Colonic mucosa (tissue), 4 donors: ENCODE measurements around the gene ITGB8. TPM values are rescaled to one million over a fixed set of nuclear protein-coding genes. Genes with fewer than 3 reads are reported as not detected.

ENCODE experiments used
- DNase-seq: peaks from one replicate; pipeline ENCODE4 v3.0.0-alpha.2; 2020
- H3K27ac ChIP-seq: fragments of 200-600 bp; one replicate; pipeline ENCODE4 v1.8.0; 2021
- H3K27me3 ChIP-seq: fragments of 200-600 bp; one replicate; pipeline ENCODE4 v1.8.0; 2021
- H3K36me3 ChIP-seq: fragments of 200-600 bp; one replicate; pipeline ENCODE4 v1.8.0; 2021
- H3K4me1 ChIP-seq: fragments of 200-600 bp; one replicate; pipeline ENCODE4 v1.8.0; 2021; ENCODE audit warnings: mild to moderate bottlenecking
- H3K4me3 ChIP-seq: fragments of 200-600 bp; one replicate; pipeline ENCODE4 v1.8.0; 2021
- H3K9ac ChIP-seq, 2 donors: one replicate each; pipeline ENCODE4 v1.7.0; 2013; ENCODE audit warnings: control low read depth in 2 of 2, low read depth in 2 of 2, low read length in 2 of 2
- H3K9me3 ChIP-seq: fragments of 200-600 bp; one replicate; pipeline ENCODE4 v1.8.0; 2021
- CTCF ChIP-seq: fragments of 200-600 bp; IDR thresholded peaks from one replicate; pipeline ENCODE4 v1.8.0; 2022; ENCODE audit warnings: antibody characterized with exemption, mild to moderate bottlenecking
- intact Hi-C: fragments of 100-400 bp; cut with DNase I; formaldehyde crosslinking; loops from one replicate; pipeline ENCODE4 v1.14.1; 2022
- total RNA-seq, 2 donors: library from RNA; stranded (reverse); fragmentation: NEBNext Ultra II Directional in 1 of 2; extraction: Animal tissue kit (Norgen Biotek cat#: 25700) in 1 of 2; gene quantifications; one replicate each; pipeline ENCODE4 v1.2.1, GENCODE V29; 2021
- donor health status: healthy.
- donor health status: DM: no; HTN: no; CAD: no.
- donor health status: DM: no; HTN: no; CAD: no.

Gene ITGB8
- total RNA-seq, 2 donors from 2014 or later = 7.3 to 8.1 TPM

GRCh38 chr7:20401861-20402746, 71.4 kb downstream of the ITGB8 start:
- no peak for TF ChIP-seq CTCF
- DNase-seq = no peak
- Histone ChIP-seq H3K9ac (no peak overlapping the region), H3K27ac (no peak overlapping the region), H3K4me1 (no peaks in the 10 kb centered on the region), H3K27me3 (no peaks in the 10 kb centered on the region), H3K9me3 (no peaks in the 10 kb centered on the region), H3K36me3 (no peaks in the 10 kb centered on the region), H3K4me3 (no peak overlapping the region)
- intact Hi-C loops = no loop called here

- H3K9ac ChIP-seq = no peak overlapping the region
- peak; percentile 25 for TF ChIP-seq CTCF
- H3K4me1 ChIP-seq = no peaks in the 10 kb centered on the region
- H3K4me3 ChIP-seq = no peak overlapping the region
- no peaks in the 10 kb centered on the region for H3K27me3 ChIP-seq
- H3K9me3 ChIP-seq = no peaks in the 10 kb centered on the region
- intact Hi-C loops = no loop called here
- no peak for DNase-seq
- H3K36me3 ChIP-seq = no peaks in the 10 kb centered on the region
- H3K27ac ChIP-seq = no peak overlapping the region
These were observed 72.1 kb downstream of the ITGB8 start for GRCh38 chr7:20402747-20403230.

- Histone ChIP-seq H3K9me3 (no peaks in the 10 kb centered on the region), H3K27ac (no peak overlapping the region), H3K36me3 (no peaks in the 10 kb centered on the region), H3K9ac (no peak overlapping the region), H3K27me3 (no peaks in the 10 kb centered on the region), H3K4me3 (no peak overlapping the region), H3K4me1 (no peaks in the 10 kb centered on the region)
- intact Hi-C loops = no loop called here
- no peak for DNase-seq
- TF ChIP-seq CTCF = no peak
These were observed 72.6 kb downstream of the ITGB8 start for GRCh38 chr7:20403331-20403730.

GRCh38 chr7:20404320-20404719, 73.6 kb downstream of the ITGB8 start:
- no peak for TF ChIP-seq CTCF
- intact Hi-C loops = no loop called here
- H3K9me3 ChIP-seq = no peaks in the 10 kb centered on the region
- H3K27me3 ChIP-seq = no peaks in the 10 kb centered on the region
- H3K36me3 ChIP-seq = no peaks in the 10 kb centered on the region
- DNase-seq = no peak
- no peak overlapping the region for H3K4me3 ChIP-seq
- H3K27ac ChIP-seq = no peak overlapping the region
- no peaks in the 10 kb centered on the region for H3K4me1 ChIP-seq
- no peak overlapping the region for H3K9ac ChIP-seq

- Histone ChIP-seq H3K27me3 (no peaks in the 10 kb centered on the region), H3K9ac (no peak overlapping the region), H3K9me3 (no peaks in the 10 kb centered on the region), H3K4me3 (no peak overlapping the region), H3K36me3 (no peaks in the 10 kb centered on the region), H3K27ac (no peak overlapping the region), H3K4me1 (no peaks in the 10 kb centered on the region)
- intact Hi-C loops = no loop called here
- TF ChIP-seq CTCF = no peak
- no peak for DNase-seq
These were observed 77.1 kb downstream of the ITGB8 start for GRCh38 chr7:20407585-20408466.
